Hematopoietic multipotent progenitor cell treated with erythropoietin and hydrocortisone succinate and interleukin-3 and kit ligand, for 17 days (in vitro differentiated cells): ENCODE data around the gene KIF6.

Source experiments
- DNase-seq: peaks from one replicate; pipeline ENCODE4 v3.0.0-alpha.2; 2015; ENCODE audit warnings: low spot score

The KIF6 gene

DNA sequence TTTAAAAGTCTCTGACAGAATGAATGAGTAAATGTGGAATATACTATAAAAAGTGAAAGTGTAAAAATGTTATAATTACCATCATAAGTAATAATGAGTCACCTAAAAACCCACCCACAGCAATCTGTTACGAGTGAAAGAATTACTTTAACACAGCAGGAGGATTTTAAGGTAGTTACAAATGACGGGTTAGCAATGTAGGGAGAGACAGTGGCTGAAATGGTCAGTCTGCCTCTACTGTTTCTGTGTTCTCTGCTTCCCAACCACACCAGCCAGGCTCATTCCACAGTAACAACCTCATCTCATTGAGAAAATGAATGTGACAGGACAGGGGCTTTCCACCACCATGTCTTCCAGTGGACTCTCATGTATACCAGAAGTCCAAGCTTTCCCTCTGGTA is 278.3 kb downstream of the KIF6 start:
- DNase-seq, result no peak

DNA sequence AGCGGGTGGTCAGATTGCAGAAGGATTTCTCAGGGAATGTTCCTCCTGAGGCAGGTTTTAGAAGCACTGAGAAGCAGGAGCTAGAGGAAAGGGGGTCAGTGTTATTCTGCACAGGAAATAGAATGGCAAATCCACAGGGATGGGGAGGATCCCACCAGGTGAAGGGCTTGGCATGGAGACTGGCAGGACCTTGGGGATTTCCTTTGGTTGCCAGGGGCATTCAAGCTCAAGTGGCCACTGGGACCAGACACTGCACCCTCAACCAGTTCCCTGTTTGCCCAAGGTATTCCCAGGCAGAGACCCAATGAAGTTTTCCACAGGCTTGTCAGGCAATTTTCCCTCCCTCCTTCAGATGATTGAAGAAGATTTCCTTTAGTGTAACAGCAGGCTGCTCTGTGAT is 279.5 kb downstream of the KIF6 start:
- DNase-seq, result no peak

- DNase-seq, result no peak
Measured at GRCh38 chr6:39444479-39445019, 280.7 kb downstream of the KIF6 start.

DNA sequence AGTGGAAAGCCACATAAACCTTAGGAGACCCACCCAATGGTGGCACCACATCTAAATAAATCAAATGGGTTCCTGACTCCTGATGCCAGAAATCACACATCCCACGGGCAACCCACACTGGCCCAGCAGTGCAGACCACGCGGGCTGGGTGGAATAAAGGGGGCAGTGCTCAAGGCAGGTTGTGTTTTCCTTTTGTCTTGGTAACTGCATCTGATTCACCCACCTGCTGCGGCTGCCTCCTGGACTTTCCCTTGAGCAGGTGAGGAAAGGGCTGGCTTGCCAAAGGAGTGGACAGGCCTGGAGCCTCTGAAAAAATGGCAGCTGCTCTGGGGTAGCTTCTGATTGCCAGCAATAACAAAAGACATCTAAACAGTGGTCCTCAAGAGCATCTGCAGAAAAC is 283.2 kb downstream of the KIF6 start:
- no peak for DNase-seq

DNA sequence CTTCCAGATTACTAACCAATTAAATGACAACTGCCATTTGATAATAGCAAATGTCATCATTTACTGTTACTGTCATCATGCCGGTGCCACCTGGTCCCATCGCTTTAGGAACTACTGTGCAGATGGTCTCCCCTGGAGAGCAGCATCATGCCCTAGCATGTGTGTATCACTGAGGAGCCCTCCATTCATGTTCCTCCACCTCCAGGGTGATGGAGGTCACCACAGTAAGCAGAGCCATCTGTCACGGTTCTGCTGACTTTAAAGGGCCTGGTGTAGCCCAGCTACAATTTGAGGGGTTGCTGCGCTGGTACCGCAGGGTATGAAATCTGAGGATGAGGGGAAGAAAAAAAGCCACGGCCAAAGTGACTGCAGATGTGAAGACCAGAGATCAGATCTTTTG is 283.9 kb downstream of the KIF6 start:
- no peak for DNase-seq

- DNase-seq, result no peak
Measured at GRCh38 chr6:39440039-39440426, 285.2 kb downstream of the KIF6 start.

DNA sequence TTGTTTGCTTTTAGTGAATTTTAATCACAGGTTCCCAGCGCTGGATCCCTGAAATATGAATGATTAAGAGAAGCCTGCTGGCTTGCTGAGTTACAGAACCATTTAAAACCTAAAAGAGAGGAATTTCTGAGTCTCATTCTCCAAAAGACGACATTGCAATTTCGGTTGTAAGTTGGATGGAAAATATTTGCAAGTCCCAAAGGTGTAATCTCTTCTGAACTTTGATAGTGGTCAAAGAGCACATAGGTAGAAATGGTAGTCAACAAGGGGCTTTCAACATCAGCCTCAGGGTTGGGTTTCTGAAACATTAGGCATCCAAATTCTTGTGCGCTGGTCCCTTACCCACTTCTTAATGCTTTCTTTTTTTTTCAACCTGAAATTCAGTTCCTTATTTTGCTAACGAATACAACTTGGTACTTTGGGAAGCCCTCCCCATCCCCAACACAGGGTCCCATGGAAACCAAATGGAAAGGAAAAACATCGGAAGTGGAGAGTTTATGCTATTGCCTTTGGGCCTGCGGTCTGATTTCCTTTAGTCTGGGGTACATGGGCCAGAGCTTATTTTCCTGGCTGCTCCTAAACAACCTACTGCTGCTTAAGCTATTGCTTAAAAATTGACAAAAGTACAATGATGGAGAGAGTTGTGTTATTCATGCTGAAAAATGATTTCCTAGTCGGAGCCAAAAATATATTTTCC is 285.7 kb downstream of the KIF6 start:
- no peak for DNase-seq

- DNase-seq, result no peak
Measured at GRCh38 chr6:39433630-39434029, 291.6 kb downstream of the KIF6 start.

DNA sequence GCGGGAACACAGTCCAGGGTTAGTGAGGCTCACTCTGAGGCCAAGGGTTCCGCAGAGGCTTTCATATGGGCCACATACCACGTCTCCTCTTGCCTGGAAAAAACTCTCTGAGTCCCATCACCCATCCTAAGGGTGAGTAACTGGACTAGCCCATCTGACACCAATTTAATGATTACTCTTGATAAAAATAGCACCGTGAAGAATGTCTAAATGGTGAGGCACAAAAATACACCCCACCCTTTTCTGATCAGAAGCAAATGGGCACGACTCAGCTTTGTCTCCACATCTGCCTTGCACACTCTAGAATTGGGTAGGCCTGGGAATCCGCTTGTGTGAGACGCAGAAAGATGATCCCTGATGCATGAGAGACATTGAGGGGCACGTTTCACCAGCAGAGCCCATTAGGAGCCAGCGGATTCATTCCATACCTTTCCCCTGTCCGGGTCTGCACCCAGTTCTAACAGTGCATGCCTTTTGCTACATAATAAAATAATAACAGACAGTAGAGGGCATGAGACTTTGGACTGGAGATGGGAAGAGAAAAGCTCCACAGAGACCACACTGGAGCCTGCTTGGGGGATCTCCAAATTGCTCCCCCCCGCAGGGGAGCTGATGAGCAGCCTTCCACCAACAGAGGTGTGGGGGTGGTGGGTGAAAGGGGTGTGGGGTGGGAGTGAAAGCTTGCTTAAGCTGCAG is 292.7 kb downstream of the KIF6 start:
- no peak for DNase-seq

GRCh38 chr6:39430871-39431523 is 294.2 kb downstream of the KIF6 start:
- no peak for DNase-seq

DNA sequence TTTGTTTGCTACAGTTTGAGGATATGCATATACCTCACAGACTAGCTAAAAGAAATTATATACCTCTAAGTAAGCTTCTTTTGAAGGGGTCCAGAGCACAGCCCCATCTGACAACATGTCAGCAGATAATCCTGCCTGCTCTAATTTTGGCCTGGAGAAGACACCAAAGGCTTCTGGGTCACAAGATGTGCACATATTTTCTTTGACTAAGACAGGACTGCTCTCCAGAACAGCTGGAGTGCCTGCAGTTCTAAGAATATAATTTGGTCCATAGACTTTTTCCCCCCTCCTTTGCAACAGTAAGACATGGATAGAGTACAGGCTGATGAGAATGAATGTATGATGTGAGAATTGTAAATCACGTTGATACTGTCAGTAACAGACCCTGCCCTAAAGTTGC is 294.8 kb downstream of the KIF6 start:
- DNase-seq, result no peak

DNA sequence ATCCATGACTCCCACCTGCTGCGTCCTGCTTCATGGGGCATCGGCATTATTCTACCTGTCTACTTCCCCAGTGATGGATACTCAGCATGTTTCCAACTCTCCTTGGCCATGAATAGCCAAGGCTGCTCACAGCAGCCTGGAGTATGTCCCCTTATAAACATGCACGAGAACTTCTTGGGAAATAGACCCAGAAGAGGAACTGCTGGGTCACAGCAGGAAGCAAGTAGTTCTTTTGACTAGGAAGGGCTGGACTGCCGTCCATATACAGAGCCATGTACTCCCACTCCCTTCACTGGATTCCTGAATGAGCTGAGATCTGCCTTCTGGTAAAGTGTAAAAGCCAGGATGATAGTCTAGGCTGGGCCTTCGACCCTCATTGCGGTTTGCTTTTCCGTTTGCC is 296.4 kb downstream of the KIF6 start:
- no peak for DNase-seq

DNA sequence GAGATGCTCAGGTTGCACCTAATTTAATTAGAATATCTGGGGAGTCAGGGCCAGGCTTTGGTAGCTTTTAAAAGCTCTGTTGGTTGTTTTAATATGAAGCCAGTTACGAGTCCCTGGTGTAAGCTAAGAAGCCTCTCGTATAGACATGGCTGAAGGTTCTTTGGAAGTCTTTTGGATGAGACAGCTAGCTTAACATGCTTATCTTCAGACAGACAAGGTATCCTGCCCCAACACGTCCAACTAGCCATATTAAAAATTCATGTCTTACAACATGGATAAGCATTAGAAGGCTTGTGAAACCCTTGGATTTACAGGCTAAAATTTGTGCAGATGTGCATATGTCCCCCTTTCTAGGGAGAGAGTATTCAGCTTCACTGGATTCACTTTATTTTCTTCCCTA is 297.1 kb downstream of the KIF6 start:
- DNase-seq, result no peak

- no peak for DNase-seq
Measured at GRCh38 chr6:39426073-39426456, 299.1 kb downstream of the KIF6 start.

DNA sequence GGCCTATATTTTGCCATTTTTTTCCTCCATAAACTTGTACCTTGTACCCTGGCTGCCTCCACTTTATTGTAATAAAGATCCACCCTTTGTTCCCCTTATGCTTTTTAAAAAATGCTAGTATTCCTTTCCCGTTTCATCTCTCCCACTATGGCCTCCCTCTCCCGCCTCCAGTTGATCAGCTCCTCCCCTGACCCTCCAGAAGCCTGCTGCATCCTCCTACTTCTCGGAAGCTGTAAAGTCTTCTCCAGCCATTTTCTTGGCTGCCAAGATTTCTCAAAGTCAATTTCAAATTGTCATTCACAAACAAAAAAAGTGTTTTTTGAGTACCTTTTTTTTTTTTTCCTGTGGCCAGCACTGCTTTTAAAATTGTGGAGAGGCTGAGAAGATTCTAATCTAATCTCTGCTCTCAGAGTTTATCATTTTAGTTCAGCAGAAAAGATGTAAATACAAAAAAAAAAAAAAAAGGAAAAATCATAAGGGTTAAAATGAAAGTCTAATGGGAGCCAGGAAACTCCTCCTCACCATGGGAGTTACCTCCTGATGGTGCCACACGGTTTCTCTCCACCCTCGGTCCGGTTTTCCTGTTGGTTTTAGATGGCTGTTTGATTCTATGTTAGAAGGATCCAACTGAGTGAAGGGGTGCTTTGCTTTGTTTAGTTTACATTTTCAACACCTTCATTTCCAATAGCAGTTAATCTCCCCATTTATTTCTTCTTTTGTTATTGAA is 299.7 kb downstream of the KIF6 start:
- DNase-seq, result no peak

GRCh38 chr6:39424831-39425230 is 300.4 kb downstream of the KIF6 start:
- DNase-seq, result no peak

- no peak for DNase-seq
Measured at GRCh38 chr6:39422238-39422637, 303.0 kb downstream of the KIF6 start.

DNA sequence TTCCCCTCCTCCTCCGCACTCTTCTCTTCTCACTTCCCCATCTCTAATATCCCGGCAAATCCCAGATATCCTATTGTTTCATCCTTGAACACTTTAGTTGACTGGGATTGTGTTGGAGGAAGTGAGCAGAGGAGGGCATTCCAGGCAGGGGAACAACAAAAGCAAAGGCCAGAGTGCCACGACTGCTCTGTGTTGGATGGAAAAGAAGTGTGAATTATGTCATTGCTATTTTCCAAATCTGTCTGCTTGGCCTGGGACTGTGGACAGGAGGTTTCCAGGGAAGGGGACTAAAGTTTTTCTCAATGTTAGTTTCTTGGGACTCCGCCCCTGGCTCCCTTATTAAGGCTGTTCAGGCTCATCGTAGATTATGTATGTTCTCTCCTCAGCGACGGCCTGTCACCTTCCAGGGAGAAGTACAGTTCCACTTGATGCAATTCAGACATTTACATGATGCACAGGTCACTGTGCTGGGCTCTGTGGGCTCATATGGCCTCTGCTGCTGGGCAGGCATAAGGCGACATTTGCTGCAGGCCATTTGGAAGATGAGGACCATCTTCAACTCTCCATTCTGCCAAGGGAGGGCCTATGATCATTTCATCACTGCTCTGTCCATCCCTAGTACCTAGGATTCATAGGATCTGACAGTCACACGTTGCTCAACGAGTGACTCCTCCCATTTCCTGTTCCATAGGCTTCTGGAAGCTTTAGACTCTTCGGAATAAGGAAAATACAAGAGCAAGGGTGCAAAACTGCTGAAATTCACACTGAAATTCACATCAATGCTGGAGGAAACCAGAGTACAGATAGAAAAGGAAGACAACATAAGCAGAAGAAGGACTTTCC is 303.6 kb downstream of the KIF6 start:
- DNase-seq, result no peak

GRCh38 chr6:39420300-39421265 is 304.6 kb downstream of the KIF6 start:
- DNase-seq, result no peak

GRCh38 chr6:39419607-39420006 is 305.6 kb downstream of the KIF6 start:
- no peak for DNase-seq
